Parathyroid adenoma (tissue), 2 donors: Measurements from ENCODE around the gene TSPAN7.

Experiments used
- H2AFZ ChIP-seq: fragments of 300-600 bp; sonication (generic); one replicate; pipeline ENCODE4 v1.7.0; 2017; ENCODE audit warnings: antibody characterized with exemption, mild to moderate bottlenecking
- H3K27ac ChIP-seq: fragments of 300-600 bp; sonication (generic); one replicate; pipeline ENCODE4 v1.7.0; 2017
- H3K27me3 ChIP-seq: fragments of 300-600 bp; sonication (generic); one replicate; pipeline ENCODE4 v1.7.0; 2017; ENCODE audit warnings: low read length; ENCODE audit not compliant: control insufficient read depth, insufficient read depth
- H3K36me3 ChIP-seq: fragments of 300-600 bp; sonication (generic); one replicate; pipeline ENCODE4 v1.7.0; 2017; ENCODE audit warnings: low read length; ENCODE audit not compliant: control insufficient read depth, insufficient read depth
- H3K4me1 ChIP-seq: fragments of 300-600 bp; sonication (generic); one replicate; pipeline ENCODE4 v1.7.0; 2017; ENCODE audit warnings: control low read depth
- H3K4me2 ChIP-seq: fragments of 300-600 bp; sonication (generic); one replicate; pipeline ENCODE4 v1.7.0; 2017; ENCODE audit warnings: low read length
- H3K4me3 ChIP-seq: fragments of 300-600 bp; sonication (generic); one replicate; pipeline ENCODE4 v1.7.0; 2017; ENCODE audit warnings: low read depth, low read length
- H3K79me2 ChIP-seq: fragments of 300-600 bp; sonication (generic); one replicate; pipeline ENCODE4 v1.7.0; 2017; ENCODE audit warnings: control low read depth
- H3K9ac ChIP-seq: fragments of 300-600 bp; sonication (generic); one replicate; pipeline ENCODE4 v1.7.0; 2017; ENCODE audit warnings: mild to moderate bottlenecking
- H3K9me3 ChIP-seq: fragments of 300-600 bp; sonication (generic); one replicate; pipeline ENCODE4 v1.7.0; 2017; ENCODE audit warnings: low read length; ENCODE audit not compliant: control insufficient read depth
- TF ChIP-seq, protein P1 (sequence below): fragments of 300-600 bp; sonication (generic); IDR thresholded peaks from one replicate; pipeline ENCODE4 v1.7.0; 2017; ENCODE audit warnings: antibody characterized with exemption, mild to moderate bottlenecking
- donor health status: primary hyperparathyroidism.

TSPAN7 gene

DNA sequence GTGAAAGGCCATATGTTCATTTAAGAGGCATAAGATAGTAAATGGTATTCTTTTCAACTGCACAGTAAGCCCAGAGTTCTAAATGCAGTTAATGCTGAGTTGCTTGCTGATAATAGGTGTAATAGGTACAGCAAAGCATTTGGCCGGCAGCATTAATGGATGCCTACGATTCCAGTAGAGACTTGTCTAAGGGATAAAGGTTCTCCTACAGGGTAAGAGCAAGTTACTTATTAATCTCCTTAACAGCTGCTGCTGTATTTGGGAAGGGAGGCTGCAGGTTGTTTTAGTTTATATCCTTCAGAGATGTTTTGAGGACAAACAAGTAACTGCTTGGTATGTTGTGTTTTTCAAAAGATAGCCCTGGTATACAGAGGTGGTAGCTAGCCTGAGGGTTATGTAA, 16.8 kb downstream of the TSPAN7 start:
- H2AFZ ChIP-seq = no peak overlapping the region
- no peak overlapping the region for H3K4me3 ChIP-seq
- no peaks in the 10 kb centered on the region for H3K79me2 ChIP-seq
- H3K4me2 ChIP-seq = no peak overlapping the region
- no peaks in the 10 kb centered on the region for H3K4me1 ChIP-seq
- H3K27ac ChIP-seq = no peak overlapping the region
- TF ChIP-seq, protein P1, sequence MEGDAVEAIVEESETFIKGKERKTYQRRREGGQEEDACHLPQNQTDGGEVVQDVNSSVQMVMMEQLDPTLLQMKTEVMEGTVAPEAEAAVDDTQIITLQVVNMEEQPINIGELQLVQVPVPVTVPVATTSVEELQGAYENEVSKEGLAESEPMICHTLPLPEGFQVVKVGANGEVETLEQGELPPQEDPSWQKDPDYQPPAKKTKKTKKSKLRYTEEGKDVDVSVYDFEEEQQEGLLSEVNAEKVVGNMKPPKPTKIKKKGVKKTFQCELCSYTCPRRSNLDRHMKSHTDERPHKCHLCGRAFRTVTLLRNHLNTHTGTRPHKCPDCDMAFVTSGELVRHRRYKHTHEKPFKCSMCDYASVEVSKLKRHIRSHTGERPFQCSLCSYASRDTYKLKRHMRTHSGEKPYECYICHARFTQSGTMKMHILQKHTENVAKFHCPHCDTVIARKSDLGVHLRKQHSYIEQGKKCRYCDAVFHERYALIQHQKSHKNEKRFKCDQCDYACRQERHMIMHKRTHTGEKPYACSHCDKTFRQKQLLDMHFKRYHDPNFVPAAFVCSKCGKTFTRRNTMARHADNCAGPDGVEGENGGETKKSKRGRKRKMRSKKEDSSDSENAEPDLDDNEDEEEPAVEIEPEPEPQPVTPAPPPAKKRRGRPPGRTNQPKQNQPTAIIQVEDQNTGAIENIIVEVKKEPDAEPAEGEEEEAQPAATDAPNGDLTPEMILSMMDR = no peak
- H3K9ac ChIP-seq = no peak overlapping the region
- H3K27me3 ChIP-seq = no peaks in the 10 kb centered on the region
- H3K36me3 ChIP-seq = no peaks in the 10 kb centered on the region
- no peaks in the 10 kb centered on the region for H3K9me3 ChIP-seq

DNA sequence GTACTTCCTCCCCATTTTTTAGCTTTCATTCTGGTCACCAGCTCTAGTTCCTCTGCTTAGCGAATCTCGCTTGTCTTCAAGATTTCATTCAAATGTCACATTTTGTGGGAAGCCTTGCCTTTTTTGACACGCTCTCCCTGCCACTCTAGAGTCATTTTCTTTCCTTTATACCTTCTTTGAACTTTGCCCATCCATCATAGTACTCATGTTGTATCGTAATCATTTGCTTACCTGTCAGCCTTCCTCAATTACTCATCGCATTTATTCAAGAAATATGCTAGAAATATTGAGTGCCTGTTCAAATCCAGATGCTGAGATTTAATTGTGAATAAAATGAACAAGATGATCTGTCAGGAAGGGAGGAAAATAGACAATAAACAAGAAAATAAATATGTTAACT, 21.8 kb downstream of the TSPAN7 start:
- no peaks in the 10 kb centered on the region for H3K27me3 ChIP-seq
- H3K9ac ChIP-seq = no peak overlapping the region

DNA sequence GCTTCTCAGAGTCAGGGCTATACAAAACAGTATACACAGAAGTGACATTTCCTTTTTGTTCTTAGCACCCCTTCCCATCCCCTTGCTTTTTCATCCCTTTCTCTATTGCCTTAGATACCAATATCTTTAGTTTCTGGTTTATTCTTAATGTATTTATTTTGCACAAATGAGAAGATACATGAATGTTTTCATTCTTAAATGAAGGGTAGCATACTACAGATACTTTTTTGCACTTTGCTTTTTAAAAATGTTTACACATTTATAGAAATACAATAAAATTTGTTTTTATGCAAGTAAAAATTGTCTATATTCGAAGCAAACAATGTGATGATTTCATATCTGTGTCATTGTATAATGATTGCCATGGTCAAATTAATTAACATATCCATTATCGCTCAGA, 33.1 kb downstream of the TSPAN7 start:
- H3K79me2 ChIP-seq = no peaks in the 10 kb centered on the region

More for the DNA sequence above, 21.8 kb downstream of the TSPAN7 start:
- Histone ChIP-seq H2AFZ (no peak overlapping the region), H3K36me3 (no peaks in the 10 kb centered on the region), H3K4me3 (no peak overlapping the region), H3K9me3 (no peaks in the 10 kb centered on the region), H3K4me1 (no peaks in the 10 kb centered on the region), H3K79me2 (no peaks in the 10 kb centered on the region), H3K27ac (no peak overlapping the region), H3K4me2 (no peak overlapping the region)
- TF ChIP-seq, protein P1 = no peak

DNA sequence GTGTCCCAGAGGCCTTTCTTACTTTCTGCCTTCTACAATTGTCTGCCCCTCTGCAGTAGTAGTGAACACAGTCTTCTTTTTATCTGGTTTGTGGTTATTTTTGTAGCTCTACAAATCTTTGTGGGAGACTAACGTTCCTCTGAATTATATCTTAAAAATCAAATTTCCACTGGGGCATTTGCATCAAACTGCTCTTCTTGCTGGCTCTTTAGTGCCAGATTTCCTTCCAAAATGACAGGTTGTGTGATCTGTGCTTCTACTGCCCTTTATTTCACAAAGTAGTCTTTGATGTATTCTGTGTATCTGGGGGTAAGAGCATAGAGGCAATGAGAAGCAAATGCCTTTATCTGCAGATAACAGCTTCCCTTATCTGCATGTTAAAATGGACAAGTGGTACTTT, 34.5 kb downstream of the TSPAN7 start:
- Histone ChIP-seq H3K27me3 (no peaks in the 10 kb centered on the region), H3K4me3 (no peak overlapping the region), H3K4me2 (no peak overlapping the region), H3K36me3 (no peaks in the 10 kb centered on the region), H2AFZ (no peak overlapping the region), H3K79me2 (no peaks in the 10 kb centered on the region), H3K27ac (no peak overlapping the region), H3K4me1 (no peaks in the 10 kb centered on the region), H3K9ac (no peak overlapping the region), H3K9me3 (no peaks in the 10 kb centered on the region)
- TF ChIP-seq, protein P1 = no peak

More for the DNA sequence above, 33.1 kb downstream of the TSPAN7 start:
- no peak overlapping the region for H3K4me3 ChIP-seq
- no peaks in the 10 kb centered on the region for H3K36me3 ChIP-seq
- H3K27me3 ChIP-seq = no peaks in the 10 kb centered on the region
- no peak overlapping the region for H3K27ac ChIP-seq
- H3K4me1 ChIP-seq = no peaks in the 10 kb centered on the region
- no peaks in the 10 kb centered on the region for H3K9me3 ChIP-seq
- TF ChIP-seq, protein P1 = no peak
- no peak overlapping the region for H3K4me2 ChIP-seq
- no peak overlapping the region for H3K9ac ChIP-seq
- no peak overlapping the region for H2AFZ ChIP-seq

DNA sequence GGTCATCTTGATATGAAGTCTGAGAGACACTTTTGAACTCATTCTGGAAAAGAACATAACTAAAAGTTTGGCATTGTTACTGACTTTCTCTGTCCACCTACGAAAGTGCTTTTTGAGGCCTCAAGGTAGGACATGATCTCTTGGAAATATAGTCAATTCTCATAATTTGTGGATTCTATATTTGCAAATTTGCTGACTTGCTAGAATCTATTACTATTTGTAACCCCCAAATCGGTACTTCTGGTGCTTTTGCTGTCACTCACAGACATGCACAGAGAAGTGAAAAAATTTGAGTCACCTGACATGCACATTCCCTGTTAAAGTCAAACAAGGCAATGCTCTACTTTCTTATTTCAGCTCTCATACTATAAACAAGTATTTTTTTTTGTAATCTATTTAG, 35.6 kb downstream of the TSPAN7 start:
- Histone ChIP-seq H3K9me3 (no peaks in the 10 kb centered on the region), H3K27ac (no peak overlapping the region), H3K9ac (no peak overlapping the region), H3K79me2 (no peaks in the 10 kb centered on the region), H2AFZ (no peak overlapping the region), H3K36me3 (no peaks in the 10 kb centered on the region), H3K27me3 (no peaks in the 10 kb centered on the region), H3K4me3 (no peak overlapping the region), H3K4me2 (no peak overlapping the region), H3K4me1 (no peaks in the 10 kb centered on the region)
- TF ChIP-seq, protein P1 = no peak
